ENCODE results near the gene ACSS3.

The ACSS3 gene

GRCh38 chr12:81231574-81232368, 153.9 kb downstream of the ACSS3 start:
- no peak for FAIRE-seq

- peak; percentile 98 for FAIRE-seq
Measured at GRCh38 chr12:81245458-81245857, 167.6 kb downstream of the ACSS3 start.

GRCh38 chr12:81245907-81246570, 168.2 kb downstream of the ACSS3 start:
- no peak for FAIRE-seq

- FAIRE-seq, result no peak
Measured at GRCh38 chr12:81249976-81250375, 172.1 kb downstream of the ACSS3 start.

GRCh38 chr12:81252228-81252627, 174.3 kb downstream of the ACSS3 start:
- no peak for FAIRE-seq

GRCh38 chr12:81253360-81253759, 175.5 kb downstream of the ACSS3 start:
- no peak for FAIRE-seq

- no peak for FAIRE-seq
Measured at GRCh38 chr12:81255456-81255855, 177.6 kb downstream of the ACSS3 start.

GRCh38 chr12:81255947-81256346, 178.1 kb downstream of the ACSS3 start:
- FAIRE-seq, result no peak

- peak; percentile 89 for FAIRE-seq
Measured at GRCh38 chr12:81257947-81258551, 180.2 kb downstream of the ACSS3 start.

- FAIRE-seq, result no peak
Measured at GRCh38 chr12:81259360-81259759, 181.5 kb downstream of the ACSS3 start.

- FAIRE-seq, result no peak
Measured at GRCh38 chr12:81261508-81262207, 183.8 kb downstream of the ACSS3 start.

GRCh38 chr12:81263072-81263471, 185.2 kb downstream of the ACSS3 start:
- FAIRE-seq, result no peak

- FAIRE-seq, result no peak
Measured at GRCh38 chr12:81270385-81270784, 192.5 kb downstream of the ACSS3 start.

GRCh38 chr12:81274637-81275529, 197.0 kb downstream of the ACSS3 start:
- no peak for FAIRE-seq

- no peak for FAIRE-seq
Measured at GRCh38 chr12:81284137-81284536, 206.3 kb downstream of the ACSS3 start.

GRCh38 chr12:81288651-81289050, 210.8 kb downstream of the ACSS3 start:
- FAIRE-seq, result no peak

- no peak for FAIRE-seq
Measured at GRCh38 chr12:81294325-81295190, 216.7 kb downstream of the ACSS3 start.

GRCh38 chr12:81295251-81295650, 217.4 kb downstream of the ACSS3 start:
- no peak for FAIRE-seq

GRCh38 chr12:81296556-81297305, 218.9 kb downstream of the ACSS3 start:
- FAIRE-seq, result no peak

- no peak for FAIRE-seq
Measured at GRCh38 chr12:81297601-81298000, 219.7 kb downstream of the ACSS3 start.

Measured in endometrium (tissue), 2 donors.